Inferior parietal cortex (tissue), 1 donor: ENCODE measurements around the gene CDAN1.
A peak's percentile ranks its signal among the peaks of the same experiment; 100 is the strongest.
"Not testable (repeated sequence)": the region's sequence is repeated elsewhere in the genome, so short reads cannot be mapped to it uniquely, and the experiment has no call there.

Experiments
- DNase-seq: peaks from one replicate; pipeline ENCODE4 v3.0.0-alpha.2; 2016; ENCODE audit errors: extremely low spot score

CDAN1 gene

DNA sequence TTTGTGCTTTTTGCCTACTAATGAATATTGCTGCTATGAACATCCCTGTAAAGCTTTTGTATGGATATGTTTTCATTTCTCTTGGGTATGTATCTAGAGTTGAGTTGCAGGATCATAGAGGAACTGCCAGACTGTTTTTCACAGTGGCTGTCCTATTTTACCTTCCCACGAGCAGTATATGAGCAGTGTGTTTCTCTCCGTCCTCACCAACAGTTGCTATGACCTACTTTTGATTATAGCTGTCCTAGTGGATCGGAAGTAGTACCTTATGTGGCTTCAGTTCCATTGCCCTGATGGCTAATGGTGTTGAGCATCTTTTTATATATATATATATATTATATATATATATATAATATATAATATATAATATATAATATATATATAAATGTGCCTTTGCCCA is 25.2 kb downstream of the CDAN1 start:
- no peak for DNase-seq

DNA sequence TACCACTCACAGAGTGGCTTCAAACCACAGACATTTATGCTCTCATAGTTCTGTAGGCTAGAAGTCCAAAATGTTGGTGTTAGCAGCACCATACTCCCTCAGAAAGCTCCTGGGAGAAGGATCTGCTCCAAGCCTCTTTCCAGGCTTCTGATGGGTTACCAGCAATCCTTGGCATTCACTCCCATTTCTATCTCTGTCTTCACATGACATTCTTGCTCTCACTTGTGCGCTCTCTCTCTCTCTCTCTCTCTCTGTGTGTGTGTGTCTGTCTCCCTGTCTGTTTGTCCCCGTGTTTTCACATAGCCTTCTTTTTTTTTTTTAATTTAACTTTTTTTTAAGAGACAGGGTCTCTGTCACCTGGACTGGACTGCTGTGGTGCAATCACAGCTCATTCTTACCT is 26.3 kb downstream of the CDAN1 start:
- no peak for DNase-seq

DNA sequence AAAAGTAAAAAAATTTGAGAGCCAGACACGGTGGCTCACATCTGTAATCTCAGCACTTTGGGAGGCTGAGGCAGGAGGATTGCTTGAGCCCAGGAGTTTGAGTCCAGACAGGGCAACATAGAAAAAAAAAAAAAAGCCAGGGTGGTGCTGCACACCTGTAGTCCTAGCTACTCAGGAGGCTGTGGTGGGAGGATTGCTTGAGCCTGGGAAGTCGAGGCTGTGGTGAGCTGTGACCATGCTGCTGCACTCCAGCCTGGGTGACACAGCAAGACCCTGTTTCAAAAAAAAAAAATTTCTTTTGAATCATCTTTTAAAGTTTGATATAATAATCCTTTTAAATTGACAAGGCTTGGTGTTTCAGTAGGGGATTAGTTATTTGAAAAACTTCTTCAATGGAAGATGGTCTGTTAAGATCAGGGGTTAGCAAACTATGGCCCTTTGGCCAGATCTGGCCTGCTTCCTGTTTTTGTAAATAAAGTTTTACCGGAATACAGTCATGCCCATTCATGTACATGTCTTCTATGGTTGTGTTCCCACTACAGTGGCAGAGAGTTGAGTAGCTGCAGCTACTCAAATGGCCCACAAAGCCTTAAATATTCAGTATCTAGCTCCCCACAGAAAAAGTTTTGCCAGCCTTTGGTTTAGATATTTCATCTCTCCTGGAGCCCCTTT is 28.9 kb downstream of the CDAN1 start:
- DNase-seq, result no peak

DNA sequence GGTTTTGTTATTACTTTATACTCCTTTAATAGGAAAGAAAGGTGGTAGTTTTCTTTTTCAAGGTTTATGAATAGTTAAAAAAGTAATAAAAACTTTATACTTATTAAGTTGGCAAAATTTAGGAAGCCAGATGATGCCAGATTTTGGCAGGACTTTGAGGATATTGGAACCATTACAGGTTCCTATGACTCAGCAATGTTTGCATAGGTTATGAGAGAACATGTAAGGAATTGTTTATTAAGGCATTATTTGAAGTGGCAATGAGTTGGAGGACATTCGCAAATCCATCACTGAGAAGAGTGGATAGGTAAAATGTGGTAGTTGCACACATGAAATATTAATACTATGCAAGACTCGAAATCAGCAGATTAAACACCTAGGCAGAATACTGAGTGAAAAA is 29.9 kb downstream of the CDAN1 start:
- no peak for DNase-seq

DNA sequence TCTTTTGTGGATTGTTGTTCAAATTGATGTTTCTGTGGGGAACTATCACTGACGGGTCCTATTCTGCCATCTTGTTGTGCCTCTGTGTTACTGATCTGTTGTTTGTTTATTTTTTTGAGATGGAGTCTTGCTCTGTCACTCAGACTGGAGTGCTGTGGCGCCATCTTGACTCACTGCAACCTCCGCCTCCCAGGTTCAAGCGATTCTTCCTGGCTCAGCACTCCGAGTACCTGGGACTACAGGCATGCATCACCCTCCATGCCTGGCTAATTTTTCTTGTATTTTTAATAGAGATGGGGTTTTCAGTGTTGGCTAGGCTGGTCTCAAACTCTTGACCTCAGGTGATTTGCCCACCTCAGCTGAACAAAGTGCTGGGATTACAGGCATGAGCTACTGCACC is 31.6 kb downstream of the CDAN1 start:
- no peak for DNase-seq

DNA sequence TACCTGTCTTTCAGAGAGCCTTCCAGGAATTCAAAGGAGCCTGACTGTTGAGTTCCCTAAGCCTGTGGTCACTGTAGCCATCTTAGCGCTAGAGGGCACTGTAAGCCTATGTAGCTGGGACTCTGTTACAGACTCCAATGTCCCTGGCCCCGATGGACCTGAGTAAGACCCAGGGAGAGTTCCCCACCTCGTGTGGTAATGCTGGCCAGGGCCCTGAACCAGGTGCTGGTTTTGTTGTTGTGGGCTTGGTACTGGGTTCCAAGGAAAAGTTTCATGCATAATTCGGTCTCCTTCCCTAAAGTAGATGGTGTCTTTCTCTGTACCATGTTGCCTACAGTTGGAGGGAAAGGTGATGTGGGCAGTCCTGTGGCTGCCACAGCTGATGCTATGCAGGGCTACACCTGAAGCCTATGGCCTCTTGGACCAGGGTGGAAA is 32.4 kb downstream of the CDAN1 start:
- peak; percentile 80 for DNase-seq

DNA sequence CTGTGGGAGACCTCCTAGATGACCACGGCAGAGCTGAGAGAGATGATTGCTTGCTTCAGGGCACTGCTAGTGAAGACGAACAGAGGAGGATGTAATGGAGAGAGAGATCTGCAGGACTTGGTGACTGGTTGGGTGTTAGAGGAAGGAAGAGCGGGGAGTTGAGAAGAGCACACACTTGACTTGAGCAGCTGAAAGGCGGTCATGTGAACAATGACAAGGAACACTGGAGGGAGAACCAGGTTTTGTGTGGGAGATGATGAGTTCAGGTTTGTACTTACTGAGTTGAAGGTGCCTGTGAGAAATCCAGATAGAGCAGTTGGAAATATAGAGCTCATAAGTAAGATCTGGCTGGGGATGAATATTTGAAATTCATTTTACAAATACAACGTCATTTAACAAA is 40.3 kb downstream of the CDAN1 start:
- no peak for DNase-seq

DNA sequence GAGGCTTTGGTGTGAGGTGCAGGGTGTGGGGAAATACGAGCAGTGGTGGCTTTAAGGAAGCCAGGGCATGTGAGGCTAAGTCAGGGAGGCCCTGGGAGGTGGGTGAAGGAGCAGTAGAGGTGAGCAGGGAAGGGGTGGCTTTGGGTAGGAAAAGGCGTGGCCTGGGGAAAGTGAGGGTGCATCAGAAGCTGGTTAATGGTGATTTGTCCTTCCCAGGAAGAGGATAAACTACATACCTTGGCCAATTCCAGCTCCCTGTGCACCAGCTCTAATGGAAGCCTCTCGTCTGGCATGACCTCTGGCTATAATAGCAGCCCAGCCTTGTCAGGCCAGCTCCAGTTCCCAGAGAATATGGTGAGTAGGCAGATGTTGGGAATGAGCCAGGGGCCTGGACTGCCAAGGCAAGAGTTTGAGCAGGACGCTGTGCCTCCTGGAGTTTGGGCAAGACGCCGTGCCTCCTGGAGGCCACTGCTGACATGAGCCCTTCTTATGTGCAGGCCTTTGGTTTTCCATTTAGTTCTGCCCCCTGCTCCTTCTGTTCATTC is 41.3 kb downstream of the CDAN1 start:
- DNase-seq, result no peak

DNA sequence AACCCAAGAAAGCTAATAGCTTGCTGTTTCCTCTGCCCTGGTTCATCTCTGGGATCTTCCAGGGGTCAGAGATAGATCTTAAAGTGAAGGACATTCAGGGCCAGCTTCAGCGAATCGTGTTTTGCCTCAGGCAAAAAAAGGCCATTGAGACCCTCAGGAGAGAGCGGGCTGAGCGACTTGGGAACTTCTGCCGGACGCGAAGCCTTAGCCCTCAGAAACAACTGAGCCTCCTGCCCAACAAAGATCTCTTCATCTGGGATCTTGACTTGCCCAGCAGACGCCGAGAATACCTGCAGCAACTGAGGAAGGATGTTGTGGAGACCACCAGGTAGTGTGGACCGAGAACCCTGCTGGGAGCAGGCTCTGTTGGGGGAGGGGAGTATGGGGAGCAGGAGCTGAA is 42.5 kb downstream of the CDAN1 start:
- DNase-seq, result no peak

DNA sequence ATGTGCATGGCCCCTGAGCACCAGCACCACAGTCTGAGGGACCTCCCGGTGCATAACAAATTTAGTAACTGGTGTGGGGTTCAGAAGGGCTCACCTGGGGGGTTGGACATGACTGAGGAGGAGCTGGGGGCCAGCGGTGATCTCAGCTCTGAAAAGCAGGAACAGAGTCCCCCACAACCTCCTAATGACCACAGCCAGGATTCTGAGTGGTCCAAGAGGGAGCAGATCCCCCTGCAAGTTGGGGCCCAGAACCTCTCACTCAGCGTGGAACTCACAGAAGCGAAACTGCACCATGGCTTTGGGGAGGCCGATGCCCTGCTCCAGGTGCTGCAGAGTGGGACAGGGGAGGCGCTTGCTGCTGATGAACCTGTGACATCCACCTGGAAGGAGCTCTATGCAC is 43.0 kb downstream of the CDAN1 start:
- no peak for DNase-seq

DNA sequence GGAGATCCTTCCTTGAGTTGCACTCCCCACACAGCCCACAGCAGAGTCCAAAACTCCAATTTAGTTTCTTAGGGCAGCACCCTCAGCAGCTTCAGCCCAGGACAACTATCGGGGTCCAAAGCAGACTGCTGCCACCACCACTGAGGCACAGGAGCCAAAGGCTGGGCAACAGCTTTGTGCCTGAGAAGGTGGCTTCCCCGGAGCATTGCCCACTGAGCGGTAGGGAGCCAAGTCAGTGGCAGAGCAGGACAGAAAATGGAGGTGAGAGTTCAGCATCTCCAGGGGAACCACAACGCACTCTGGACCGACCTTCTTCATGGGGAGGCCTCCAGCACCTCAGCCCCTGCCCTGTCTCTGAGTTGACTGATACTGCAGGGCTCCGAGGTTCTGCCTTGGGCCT is 43.4 kb downstream of the CDAN1 start:
- DNase-seq, result no peak

DNA sequence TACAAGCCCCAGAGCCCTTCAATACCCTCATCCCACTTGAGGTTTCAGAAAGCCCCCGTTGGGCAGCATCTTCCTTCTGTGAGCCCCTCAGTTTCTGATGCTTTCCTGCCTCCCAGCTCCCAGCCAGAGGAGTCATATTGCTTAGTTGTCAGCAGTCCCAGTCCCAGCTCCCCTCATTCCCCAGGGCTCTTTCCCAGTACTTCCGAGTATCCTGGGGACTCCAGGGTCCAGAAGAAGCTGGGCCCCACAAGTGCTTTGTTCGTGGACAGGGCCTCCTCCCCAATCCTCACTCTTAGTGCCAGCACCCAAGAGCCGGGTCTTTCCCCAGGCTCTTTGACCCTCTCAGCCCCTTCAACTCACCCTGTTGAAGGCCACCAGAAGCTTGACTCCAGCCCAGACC is 43.9 kb downstream of the CDAN1 start:
- no peak for DNase-seq

DNA sequence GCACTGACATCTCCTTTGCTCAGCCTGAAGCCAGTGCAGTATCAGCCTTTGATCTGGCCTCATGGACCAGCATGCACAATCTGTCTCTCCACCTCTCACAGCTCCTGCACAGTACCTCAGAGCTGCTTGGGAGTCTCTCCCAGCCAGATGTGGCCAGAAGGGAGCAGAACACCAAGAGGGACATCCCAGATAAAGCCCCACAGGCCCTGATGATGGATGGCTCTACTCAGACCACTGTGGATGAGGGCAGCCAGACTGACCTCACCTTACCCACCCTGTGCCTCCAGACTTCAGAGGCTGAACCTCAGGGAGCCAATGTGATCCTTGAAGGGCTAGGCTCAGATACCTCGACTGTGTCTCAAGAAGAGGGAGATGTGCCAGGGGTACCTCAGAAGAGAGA is 44.4 kb downstream of the CDAN1 start:
- DNase-seq, result no peak

DNA sequence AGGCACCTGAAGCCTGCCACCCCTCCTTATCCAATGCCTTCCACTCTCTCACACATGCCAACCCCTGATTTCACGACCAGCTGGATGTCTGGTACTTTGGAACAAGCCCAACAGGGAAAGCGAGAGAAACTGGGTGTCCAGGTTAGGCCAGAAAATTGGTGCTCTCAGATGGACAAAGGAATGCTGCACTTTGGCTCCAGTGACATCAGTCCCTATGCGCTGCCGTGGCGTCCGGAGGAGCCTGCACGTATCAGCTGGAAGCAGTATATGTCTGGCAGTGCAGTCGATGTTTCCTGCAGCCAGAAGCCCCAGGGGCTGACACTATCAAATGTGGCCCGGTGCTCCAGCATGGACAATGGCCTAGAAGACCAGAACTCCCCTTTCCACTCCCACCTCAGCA is 45.2 kb downstream of the CDAN1 start:
- no peak for DNase-seq

DNA sequence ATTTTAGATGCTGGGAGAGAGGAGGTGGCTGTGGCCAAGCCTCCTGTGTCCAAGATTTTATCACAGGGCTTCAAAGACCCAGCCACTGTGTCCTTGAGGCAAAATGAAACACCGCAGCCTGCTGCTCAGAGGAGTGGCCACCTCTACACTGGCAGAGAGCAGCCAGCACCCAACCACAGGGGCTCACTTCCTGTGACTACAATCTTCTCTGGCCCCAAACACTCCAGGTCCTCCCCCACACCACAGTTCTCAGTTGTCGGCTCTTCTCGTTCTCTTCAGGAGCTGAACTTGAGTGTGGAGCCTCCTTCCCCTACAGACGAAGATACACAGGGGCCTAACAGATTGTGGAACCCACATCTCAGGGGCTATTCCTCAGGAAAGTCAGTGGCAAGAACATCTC is 45.6 kb downstream of the CDAN1 start:
- DNase-seq, result no peak

DNA sequence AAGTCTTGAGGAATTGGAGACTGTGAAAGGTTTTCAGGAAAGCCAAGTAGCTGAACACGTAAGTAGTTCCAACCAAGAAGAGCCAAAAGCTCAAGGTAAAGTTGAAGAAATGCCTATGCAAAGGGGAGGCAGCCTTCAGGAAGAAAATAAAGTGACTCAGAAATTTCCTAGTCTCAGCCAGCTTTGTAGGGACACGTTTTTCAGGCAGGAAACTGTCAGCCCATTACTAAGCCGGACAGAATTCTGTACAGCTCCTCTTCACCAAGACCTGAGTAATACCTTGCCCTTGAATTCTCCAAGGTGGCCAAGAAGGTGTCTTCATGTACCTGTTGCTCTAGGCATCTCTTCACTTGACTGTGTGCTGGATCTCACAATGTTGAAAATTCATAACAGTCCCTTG is 48.6 kb downstream of the CDAN1 start:
- DNase-seq, result no peak

DNA sequence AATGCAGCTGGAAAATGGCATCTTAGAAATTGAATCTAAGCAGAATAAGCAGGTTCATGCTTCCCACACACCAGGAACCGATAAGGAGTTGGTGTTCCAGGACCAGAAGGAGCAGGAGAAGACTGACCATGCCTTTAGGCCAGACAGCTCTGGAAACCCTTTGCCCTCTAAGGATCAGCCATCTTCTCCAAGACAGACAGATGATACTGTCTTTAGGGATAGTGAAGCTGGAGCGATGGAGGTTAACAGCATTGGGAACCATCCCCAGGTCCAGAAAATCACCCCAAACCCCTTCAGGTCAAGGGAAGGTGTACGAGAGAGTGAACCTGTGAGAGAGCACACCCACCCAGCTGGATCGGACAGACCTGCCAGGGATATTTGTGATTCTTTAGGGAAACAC is 49.2 kb downstream of the CDAN1 start:
- no peak for DNase-seq

DNA sequence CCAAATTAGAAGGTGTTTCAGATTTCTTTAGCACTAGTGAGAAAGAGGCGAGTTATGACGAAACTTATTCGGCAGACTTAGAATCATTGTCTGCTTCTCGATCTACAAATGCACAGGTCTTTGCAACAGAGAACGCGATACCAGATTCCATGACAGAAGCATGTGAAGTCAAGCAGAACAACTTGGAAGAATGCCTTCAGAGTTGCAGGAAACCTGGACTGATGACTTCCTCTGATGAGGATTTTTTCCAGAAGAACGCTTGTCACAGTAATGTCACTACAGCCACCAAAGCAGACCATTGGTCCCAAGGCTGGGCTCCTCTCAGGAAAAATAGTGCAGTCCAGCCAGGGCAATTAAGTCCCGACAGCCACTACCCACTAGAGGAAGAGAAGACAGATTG is 50.6 kb downstream of the CDAN1 start:
- no peak for DNase-seq

DNA sequence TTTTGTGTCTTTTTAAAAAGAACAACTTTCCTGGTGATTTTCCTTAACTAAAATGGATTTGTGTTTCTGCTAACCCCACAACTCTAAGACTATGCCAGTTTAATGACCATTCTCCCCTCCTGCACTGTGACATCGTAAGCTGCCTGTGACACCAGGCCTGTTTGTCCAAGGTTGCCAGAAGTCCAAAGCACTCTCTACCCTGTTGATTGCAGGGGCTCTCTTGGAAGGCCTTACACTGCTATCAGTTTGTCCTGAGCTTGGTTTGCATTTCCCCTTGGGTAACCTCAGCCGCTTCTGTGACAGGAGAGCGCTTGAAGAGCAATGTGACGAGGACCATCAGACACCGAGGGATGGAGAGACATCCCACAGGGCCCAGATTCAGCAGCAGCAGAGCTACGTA is 55.8 kb downstream of the CDAN1 start:
- DNase-seq, result no peak

DNA sequence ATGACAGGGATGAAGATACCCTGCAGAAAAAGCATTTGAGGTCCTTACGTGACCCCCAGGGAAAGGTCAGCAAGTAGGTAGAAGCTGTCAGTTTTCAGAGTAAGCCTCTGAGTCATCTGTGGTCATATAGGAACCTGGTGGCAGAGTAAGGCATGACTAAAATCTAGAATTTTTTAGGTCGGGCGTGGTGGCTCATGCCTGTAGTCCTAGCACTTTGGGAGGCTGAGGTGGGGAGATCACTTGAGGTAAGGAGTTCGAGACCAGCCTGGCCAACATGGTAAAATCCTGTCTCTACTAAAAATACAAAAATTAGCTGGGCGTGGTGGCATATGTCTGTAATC is 56.8 kb downstream of the CDAN1 start:
- DNase-seq, result not testable (repeated sequence)

DNA sequence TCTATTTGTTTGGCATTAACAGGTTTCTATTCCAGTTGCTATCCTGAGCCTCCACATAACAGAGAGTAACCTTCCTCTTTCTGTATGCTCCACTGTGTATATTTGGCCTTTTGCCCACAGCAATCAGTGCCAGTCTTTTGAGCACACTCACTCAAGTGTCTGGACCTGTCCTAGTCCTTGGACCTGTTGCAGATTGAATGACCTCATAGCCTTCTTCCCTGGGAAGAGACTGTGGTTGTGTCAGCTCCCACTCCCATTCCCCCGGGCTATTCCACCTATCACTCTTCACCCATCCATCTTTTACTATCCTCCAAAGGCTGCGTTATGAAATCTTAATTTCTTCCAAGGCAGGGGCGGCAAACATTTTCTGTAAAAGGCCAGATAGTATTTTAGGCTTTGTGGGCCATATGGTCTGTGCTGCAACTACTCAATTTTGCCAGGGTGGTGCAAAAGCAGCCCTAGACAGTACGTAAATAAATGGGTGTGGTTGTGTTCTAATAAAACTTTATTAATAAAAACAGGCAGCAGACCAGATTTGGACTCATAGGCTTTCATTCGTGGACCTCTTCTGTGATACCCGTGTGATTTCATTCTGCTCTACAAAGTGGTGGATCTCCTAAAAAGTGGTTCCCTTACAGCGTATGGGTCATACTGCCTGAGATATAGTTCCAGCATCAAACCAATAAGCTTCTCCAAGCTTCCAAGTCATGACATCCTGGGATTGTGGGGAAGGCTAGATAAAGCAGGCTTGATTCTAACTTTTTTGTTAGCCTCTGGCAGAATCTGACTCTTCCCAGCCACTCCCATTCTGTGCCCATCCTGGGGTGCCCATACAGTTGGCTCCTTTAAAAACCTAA is 57.4 kb downstream of the CDAN1 start:
- DNase-seq, result no peak

DNA sequence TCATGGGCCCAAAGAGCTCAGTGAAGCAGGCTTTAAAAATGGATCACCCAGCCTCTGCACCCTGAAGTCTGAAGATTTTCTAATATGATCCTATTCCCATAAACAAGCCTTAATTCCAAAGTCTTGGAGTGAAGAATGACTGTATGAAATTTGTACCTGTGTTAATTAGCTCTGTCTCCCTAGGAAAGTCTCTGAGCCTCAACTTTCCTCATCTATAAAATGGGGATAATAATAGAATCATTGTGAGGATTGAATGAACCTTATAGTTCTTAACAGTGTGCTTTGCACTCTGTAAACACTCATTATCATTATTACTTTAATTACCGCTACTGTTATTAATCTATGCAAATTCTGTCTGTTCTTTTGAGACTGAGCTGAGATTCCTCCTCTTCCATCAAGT is 61.9 kb downstream of the CDAN1 start:
- no peak for DNase-seq

DNA sequence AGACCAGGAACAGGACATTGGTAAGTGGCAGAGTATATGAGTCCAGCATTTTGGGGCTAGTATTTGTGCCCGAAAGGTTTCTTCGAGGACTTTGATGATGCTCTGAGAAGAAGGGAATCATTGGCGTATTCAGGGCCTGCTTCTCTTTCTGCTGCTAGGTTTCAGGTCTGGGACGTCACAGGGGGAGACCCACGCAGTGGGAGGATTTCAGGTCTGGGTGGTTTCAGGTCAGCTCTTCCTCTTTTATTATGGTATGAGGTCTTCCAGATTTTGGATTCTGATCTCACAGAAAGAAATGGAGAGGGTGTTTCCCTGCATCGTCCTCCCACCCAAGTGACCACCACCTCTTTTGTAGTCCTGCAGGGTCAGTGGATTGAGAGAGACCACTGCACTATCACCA is 62.5 kb downstream of the CDAN1 start:
- DNase-seq, result no peak
